B cell (primary cell): ENCODE data around the gene SLC43A2. TPM values are rescaled to one million over a fixed set of nuclear protein-coding genes. Genes with fewer than 3 reads are reported as not detected.
A peak's percentile ranks its signal among the peaks of the same experiment; 100 is the strongest.

Source experiments
- ATAC-seq: fragments of 200-7000 bp; cut with Tn5 transposase; one replicate; pipeline ENCODE4 v1.10.0; 2021; ENCODE audit warnings: low read depth, mild to moderate bottlenecking, moderate number of reproducible peaks, moderate library complexity
- CTCF ChIA-PET: fragments of 350-600 bp; sonication (Branson Sonifier 250); formaldehyde crosslinking; loops from one replicate; lab custom pipeline; 2021; ENCODE audit warnings: antibody characterized with exemption, inconsistent platforms; lab: Charles Lee
- POLR2A ChIA-PET: fragments of 350-600 bp; sonication (Branson Sonifier 250); formaldehyde crosslinking; loops from one replicate; lab custom pipeline; 2021; ENCODE audit warnings: antibody characterized with exemption; lab: Charles Lee
- DNase-seq: peaks from one replicate; pipeline ENCODE4 v3.0.0; 2013
- H2AFZ ChIP-seq: 2 replicates; pipeline ENCODE4 v1.6.1; 2012; ENCODE audit warnings: mild to moderate bottlenecking, low read depth, low read length; ENCODE audit not compliant: insufficient read depth, poor library complexity, severe bottlenecking
- H3K27ac ChIP-seq, 2 donors: 1 replicate in 1 of 2; 2 replicates in 1 of 2; pipeline ENCODE4 v1.5.1; 2012 to 2013; ENCODE audit warnings: low read length in 2 of 2, mild to moderate bottlenecking in 2 of 2, moderate library complexity in 1 of 2
- H3K27me3 ChIP-seq, 4 experiments: fragments of 200-600 bp in 1 of 4; sonication (generic) in 1 of 4; replicated peaks in 1 of 4; 1 replicate in 2 of 4; 2 replicates in 2 of 4; pipeline versions ENCODE4 v1.6.1 to v1.7.0; 2013 to 2016; ENCODE audit warnings: low read length in 3 of 4, mild to moderate bottlenecking in 2 of 4, mixed read lengths in 1 of 4, moderate library complexity in 1 of 4; ENCODE audit not compliant: insufficient read depth in 4 of 4, control insufficient read depth in 3 of 4; ENCODE audit errors: control extremely low read depth in 1 of 4
- H3K36me3 ChIP-seq, 2 experiments: replicated peaks in 1 of 2; 1 replicate in 1 of 2; 2 replicates in 1 of 2; pipeline versions ENCODE4 v1.6.1 to v1.7.1; 2013; ENCODE audit warnings: low read length in 1 of 2; ENCODE audit not compliant: insufficient read depth in 2 of 2, control insufficient read depth in 1 of 2; ENCODE audit errors: control extremely low read depth in 1 of 2, extremely low read depth in 1 of 2
- H3K4me1 ChIP-seq, 2 donors: fragments of 200-600 bp in 1 of 2; sonication (generic) in 1 of 2; 1 replicate in 1 of 2; 2 replicates in 1 of 2; pipeline versions ENCODE4 v1.5.1 to v1.6.1; 2013 to 2017; ENCODE audit warnings: low read length in 2 of 2; ENCODE audit not compliant: control insufficient read depth in 2 of 2, insufficient read depth in 2 of 2
- H3K4me2 ChIP-seq: replicated peaks from 2 replicates; pipeline ENCODE3; 2012; ENCODE audit warnings: mild to moderate bottlenecking, low read depth, low read length; ENCODE audit not compliant: poor library complexity, severe bottlenecking
- H3K4me3 ChIP-seq, 5 experiments: fragments of 200-600 bp in 1 of 5; sonication (generic) in 1 of 5; 1 replicate in 3 of 5; 2 replicates in 2 of 5; pipeline versions ENCODE4 v1.5.1 to v1.7.0; 2011 to 2016; ENCODE audit warnings: low read length in 4 of 5, mild to moderate bottlenecking in 4 of 5, low read depth in 2 of 5, control low read depth in 1 of 5, moderate library complexity in 1 of 5; ENCODE audit not compliant: insufficient read depth in 1 of 5; ENCODE audit errors: control extremely low read depth in 1 of 5, extremely low read depth in 1 of 5
- H3K79me2 ChIP-seq: fragments of 200-600 bp; sonication (generic); one replicate; pipeline ENCODE4 v1.6.0; 2016; ENCODE audit warnings: low read length; ENCODE audit not compliant: control insufficient read depth, insufficient read depth
- H3K9ac ChIP-seq: fragments of 200-600 bp; sonication (generic); 2 replicates; pipeline ENCODE4 v1.6.1; 2017; ENCODE audit warnings: mild to moderate bottlenecking, low read length, moderate library complexity
- H3K9me3 ChIP-seq, 3 donors: one replicate each; pipeline versions ENCODE4 v1.6.1 to v1.7.1; 2013; ENCODE audit warnings: low read length in 2 of 3; ENCODE audit not compliant: control insufficient read depth in 2 of 3, insufficient read depth in 1 of 3; ENCODE audit errors: control extremely low read depth in 1 of 3
- H4K20me1 ChIP-seq: 2 replicates; pipeline ENCODE4 v1.6.0; 2012; ENCODE audit warnings: mild to moderate bottlenecking, low read length; ENCODE audit not compliant: insufficient read depth, control insufficient read depth, poor library complexity, severe bottlenecking
- H3K27ac Mint-ChIP-seq: one replicate; pipeline ENCODE4 v1.8.0; 2021; ENCODE audit warnings: mixed read lengths
- H3K27me3 Mint-ChIP-seq: one replicate; pipeline ENCODE4 v1.8.0; 2021; ENCODE audit warnings: mixed read lengths
- H3K4me1 Mint-ChIP-seq: one replicate; pipeline ENCODE4 v1.8.0; 2021; ENCODE audit warnings: mixed read lengths
- H3K4me3 Mint-ChIP-seq: one replicate; pipeline ENCODE4 v1.8.0; 2021; ENCODE audit warnings: mixed read lengths
- H3K9me3 Mint-ChIP-seq: one replicate; pipeline ENCODE4 v1.8.0; 2022; ENCODE audit warnings: mixed read lengths; ENCODE audit not compliant: insufficient read depth
- CTCF ChIP-seq: fragments of 200-600 bp; IDR thresholded peaks from one replicate; pipeline ENCODE4 v1.8.0; 2022; ENCODE audit warnings: antibody characterized with exemption, mild to moderate bottlenecking
- EZH2 ChIP-seq: IDR thresholded peaks from 2 replicates; pipeline ENCODE4 v1.6.1; 2012; ENCODE audit warnings: borderline replicate concordance, low read depth, mild to moderate bottlenecking, moderate library complexity, low read length; ENCODE audit not compliant: insufficient read depth, poor library complexity, severe bottlenecking
- WGBS: methylation state at CpG from one replicate; pipeline ENCODE4 v1.1.5; 2013; ENCODE audit warnings: missing lambda C conversion rate; ENCODE audit not compliant: insufficient coverage; 5-methylcytosine and 5-hydroxymethylcytosine counted together
- intact Hi-C: fragments of 100-400 bp; cut with micrococcal nuclease; formaldehyde crosslinking; loops from one replicate; pipeline ENCODE4 v1.10.0; 2022
- polyA plus RNA-seq: library from polyadenylated mRNA; depleted of rRNA; stranded (reverse); fragments of >200 nt; gene quantifications from 2 replicates; pipeline ENCODE4 v1.2.3, GENCODE V29; 2012
- total RNA-seq, 2 donors: library from RNA; stranded (reverse); fragments of 120-200 nt in 1 of 2; gene quantifications; 1 replicate in 1 of 2; 2 replicates in 1 of 2; pipeline versions ENCODE4 v1.2.3 to v1.2.4, GENCODE V29; 2013 to 2022

Gene SLC43A2
- total and polyA plus RNA-seq, 2 donors (not counting 1 experiment from before 2014, with no cell fraction given): 26.2 to 204 TPM

DNA sequence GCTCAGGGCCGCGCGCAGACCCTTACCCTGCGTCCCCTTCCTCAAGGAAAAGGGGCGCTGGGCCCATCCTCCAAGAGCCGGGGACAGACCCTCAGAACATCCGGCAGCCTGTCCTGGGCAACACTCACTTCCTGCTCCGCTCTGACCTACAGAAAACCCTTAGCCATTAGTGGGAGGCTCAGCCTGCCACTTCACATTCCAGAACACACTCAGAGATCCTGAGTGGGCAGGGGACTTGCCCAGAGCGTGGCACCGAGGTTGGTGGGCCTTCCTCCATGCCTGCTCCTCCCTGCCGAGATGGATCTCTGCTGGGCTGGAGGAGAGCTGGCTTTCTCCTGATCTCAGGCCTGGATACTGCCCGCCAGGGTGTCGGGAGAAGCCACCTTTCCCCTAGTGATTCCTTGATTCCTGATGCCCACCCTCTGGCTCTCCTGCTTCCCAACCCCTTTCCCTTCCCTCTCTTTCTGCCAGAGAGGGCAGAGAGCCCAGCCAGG, 15.4 kb upstream of the SLC43A2 start:
- ChIA-PET CTCF (interaction anchor here (7.1 to 7.8 kb wide), 2 partner anchors 15 to 72 kb away, joined by 93 to 135 read pairs; partner anchors contain the start of gene SLC43A2), POLR2A (interaction anchor here (0.6 to 3.1 kb wide), 6 partner anchors 12 to 93 kb away, joined by 3 to 29 read pairs (median 6); partner anchors contain the start of gene SLC43A2)
- H3K4me2 ChIP-seq: peak overlapping the region; percentile 99
- Mint-ChIP-seq H3K4me3 (peak overlapping the region; percentile 91), H3K27me3 (no peaks in the 10 kb centered on the region), H3K4me1 (peaks cover 30% of the 10 kb centered on the region), H3K9me3 (no peaks in the 10 kb centered on the region), H3K27ac (peak overlapping the region; percentile 91)
- TF ChIP-seq EZH2 (no peak), CTCF (no peak)
- intact Hi-C loops: no loop called here
- peaks cover 0 to 5% (median 0%) of the 10 kb centered on the region in 3 donors for H3K9me3 ChIP-seq
- ATAC-seq: no peak
- no peaks in the 10 kb centered on the region for H3K36me3 ChIP-seq
- DNase-seq: no peak
- H3K9ac ChIP-seq: peak overlapping the region; percentile 63
- no peak overlapping the region for H3K27ac ChIP-seq
- H2AFZ ChIP-seq: peak overlapping the region; percentile 72
- H3K79me2 ChIP-seq: no peaks in the 10 kb centered on the region
- H3K4me1 ChIP-seq: peaks cover 29 to 34% of the 10 kb centered on the region in 2 donors
- 16% methylated on average over 13 of the region's 13 CpGs for WGBS
- H4K20me1 ChIP-seq: no peaks in the 10 kb centered on the region
- peaks cover 0 to 3% (median 0%) of the 10 kb centered on the region in 4 experiments for H3K27me3 ChIP-seq
- peak overlapping the region; percentile 19 to 66 (median 41) for H3K4me3 ChIP-seq
